Measurements from ENCODE around the gene FBXO33.
"Not testable (repeated sequence)": the region's sequence is repeated elsewhere in the genome, so short reads cannot be mapped to it uniquely, and the experiment has no call there.

The FBXO33 gene

DNA sequence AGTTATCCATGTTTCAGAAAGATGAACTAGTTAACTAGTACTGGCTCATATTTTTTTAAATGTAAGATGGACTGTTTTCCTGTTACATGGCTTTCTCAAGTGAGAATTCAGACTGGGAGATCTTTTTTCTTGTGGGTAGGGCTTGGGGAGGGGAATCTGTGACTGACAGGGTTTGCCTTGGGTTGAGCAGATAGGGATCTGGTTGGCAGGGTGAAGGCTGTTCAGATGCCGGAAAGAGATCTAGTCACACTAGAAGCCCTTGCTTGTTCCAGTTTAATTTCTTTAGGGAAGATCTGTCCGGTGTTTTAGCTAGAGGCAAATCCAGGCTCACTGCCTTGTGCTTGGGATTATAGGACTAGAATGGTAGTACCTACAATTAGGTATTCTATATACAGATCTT is 63.2 kb downstream of the FBXO33 start:
- no peak for DNase-seq (ENCODE audit: low read depth in 2 of 2)

DNA sequence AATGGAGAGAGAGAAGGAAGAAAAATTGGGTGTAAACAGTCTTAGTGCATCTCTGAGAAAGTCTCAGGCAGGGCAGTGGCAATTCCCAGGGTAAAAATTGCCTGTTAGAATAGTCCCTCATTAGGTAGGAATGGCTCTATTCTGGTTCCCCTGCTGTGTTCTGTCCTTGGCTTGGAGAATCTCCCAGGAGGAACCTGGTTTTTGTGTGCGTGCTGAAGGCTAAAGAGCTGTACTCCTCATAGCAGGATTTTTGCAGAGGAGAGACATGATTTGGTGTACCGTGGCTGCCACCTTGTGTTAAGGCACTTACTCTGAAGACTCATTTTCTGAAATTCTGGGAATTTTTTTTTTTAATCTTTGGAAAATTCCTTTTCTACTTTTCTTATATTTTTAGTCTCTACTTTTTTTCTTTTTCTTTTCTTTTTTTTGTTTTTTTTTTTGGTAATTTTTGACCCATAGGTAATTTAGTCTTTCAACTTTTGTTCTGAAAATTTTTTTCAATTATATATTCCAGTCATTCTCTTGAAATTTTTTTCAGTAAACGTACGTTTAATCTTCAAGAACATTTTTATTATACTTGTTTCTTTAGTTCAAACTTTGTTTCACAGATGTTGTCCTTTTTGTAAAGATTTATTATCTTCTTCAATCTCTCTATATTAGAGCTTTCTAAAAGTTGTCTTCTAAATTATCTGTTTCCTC is 63.8 kb downstream of the FBXO33 start:
- DNase-seq (ENCODE audit: low read depth in 2 of 2) = no peak

DNA sequence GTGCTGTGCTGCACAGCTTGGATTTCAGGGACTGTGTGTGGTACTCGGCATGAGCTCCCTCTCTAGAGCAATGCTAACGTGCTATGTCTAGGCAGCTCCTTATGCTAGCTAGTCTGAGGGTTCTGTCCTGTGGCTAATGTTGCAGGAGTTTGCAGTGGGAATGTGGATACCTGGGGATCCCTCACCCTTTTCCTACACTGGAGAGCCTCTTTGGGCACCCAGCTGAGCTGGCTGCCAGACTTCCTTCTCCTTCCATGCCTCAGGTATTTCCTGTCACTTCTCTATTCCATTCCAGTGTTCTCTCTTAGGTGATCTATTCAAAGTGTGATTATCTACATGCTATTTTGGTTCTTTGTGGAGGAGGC is 64.9 kb downstream of the FBXO33 start:
- no peak for DNase-seq (ENCODE audit: low read depth in 2 of 2)

DNA sequence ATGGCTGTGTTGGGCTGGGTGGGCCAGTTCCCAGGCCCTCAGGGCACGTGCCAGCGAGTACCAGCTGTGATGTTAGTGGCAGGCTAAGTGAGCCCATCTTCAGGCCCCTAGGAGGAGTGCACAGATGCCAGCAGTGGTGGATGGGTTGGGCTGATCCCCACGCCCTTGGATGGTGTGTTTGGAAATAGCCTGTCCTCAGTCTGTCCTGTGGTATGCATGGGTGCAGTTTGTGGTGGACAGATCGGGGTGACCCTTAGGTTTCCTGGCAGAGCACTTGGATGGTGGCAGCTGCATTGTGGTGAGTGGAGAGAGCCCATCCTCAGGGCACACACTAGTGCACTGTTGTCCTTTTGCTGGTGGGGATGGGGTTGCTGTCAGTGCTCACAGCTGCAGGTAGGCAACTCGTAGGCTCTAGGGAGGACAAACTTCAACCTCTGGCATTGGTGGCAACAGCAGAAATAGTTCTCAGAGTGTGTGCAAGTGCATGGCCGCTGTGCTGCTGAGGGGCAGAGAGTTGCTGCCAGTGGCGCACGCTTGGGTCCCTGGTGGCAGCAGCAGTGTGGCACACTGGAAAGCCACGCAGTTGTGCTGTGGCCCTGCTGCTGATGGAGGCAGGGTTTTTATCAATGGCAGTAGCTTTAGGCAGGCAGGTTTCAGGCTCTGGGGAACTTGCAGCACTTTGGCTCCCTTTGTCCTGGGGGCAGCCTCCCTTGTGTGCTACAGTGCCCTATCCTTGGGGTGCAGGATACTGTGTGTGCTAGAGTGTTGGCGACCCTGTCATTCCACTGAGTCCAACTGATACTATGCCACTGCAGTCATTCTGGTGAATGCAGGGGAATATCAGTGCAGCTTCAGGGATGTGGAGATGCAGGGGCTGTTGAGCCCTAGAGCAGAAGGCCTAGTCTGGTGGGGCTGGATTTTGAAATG is 65.5 kb downstream of the FBXO33 start:
- DNase-seq (ENCODE audit: low read depth in 2 of 2) = no peak

DNA sequence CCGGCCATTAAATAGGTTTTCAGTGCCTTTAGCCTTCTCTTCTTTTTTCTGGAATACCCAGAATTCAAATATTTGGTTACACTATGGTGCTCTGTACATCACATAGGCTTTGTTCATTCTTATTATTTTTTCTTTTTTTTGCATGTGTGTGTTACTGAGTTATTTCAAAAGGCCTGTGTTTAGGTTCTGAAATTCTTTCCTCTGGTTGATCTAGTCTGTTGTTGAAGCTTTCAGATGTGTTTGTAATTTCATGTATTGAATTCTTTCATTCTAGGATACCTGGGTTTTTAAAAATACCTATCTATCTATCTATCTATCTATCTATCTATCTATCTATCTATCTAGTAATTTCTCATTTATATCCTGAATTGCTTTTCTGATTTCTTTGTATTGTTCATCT is 66.9 kb downstream of the FBXO33 start:
- no peak for DNase-seq (ENCODE audit: low read depth in 2 of 2)

DNA sequence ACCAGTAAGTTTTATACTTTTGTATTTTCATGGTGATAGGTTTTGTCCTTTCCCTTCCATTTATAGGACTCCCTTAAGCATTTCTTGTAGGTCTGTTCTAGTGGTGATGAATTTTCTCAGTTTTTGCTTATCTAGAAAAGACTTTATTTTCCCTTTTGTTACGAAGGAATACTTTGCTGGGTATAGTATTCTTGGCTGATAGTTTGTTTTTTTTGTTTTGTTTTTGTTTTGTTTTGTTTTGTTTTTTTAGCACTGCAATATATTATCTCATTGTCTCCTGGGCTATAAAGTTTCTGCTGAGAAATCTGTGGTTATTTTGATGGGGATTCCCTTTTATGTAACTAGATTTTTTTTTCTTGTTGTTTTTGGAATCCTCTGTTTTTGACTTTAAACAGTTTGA is 67.7 kb downstream of the FBXO33 start:
- DNase-seq (ENCODE audit: low read depth in 2 of 2) = no peak

DNA sequence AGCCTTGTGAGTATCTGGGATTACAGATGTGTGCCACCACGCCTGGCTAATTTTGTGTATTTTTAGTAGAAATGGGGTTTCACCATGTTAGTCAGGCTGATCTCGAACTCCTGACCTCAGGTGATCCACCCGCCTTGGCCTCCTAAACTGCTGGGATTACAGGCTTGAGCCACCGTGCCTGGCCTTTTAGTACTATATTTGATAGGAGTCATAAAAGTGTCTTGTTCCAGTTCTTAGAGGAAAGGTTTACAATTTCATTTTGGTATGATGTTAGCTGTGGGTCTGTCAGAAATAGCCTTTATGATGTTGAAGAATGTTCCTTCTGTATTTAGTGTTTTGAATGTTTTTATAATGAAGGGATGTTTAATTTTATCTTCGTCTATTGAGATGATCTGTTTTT is 70.7 kb downstream of the FBXO33 start:
- not testable (repeated sequence) for DNase-seq (ENCODE audit: low read depth in 2 of 2)

DNA sequence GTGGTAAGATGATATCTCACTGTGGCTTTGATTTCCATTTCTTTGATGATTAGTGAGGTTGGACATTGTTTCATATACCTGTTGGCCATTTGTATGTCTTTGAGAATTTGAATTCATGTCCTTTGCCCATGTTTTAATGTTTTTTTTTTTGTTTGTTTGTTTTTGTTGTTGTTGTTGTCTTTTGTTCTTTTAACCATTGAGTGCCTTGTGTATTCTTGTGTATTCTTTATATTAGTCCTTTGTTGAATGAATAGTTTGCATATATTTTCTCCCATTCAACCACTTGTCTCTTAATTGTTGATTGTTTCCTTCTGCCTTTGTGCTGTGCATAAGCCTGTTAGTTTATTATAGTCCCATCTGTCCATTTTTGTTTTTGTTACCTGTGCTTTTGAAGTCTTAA is 71.9 kb downstream of the FBXO33 start:
- no peak for DNase-seq (ENCODE audit: low read depth in 2 of 2)

DNA sequence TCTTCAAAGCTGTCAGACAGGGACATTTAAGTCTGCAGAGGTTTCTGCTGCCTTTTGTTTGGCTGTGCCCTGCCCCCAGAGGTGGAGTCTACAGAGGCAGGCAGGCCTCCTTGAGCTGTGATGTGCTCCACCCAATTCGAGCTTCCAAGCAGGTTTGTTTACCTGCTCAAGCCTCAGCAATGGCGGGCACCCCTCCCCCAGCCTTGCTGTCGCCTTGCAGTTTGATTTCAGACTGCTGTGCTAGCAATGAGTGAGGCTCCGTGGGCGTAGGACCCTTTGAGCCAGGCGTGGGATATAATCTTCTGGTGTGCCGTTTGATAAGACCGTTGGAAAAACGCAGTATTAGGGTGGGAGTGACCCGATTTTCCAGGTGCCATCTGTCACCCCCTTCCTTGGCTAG is 73.2 kb downstream of the FBXO33 start:
- not testable (repeated sequence) for DNase-seq (ENCODE audit: low read depth in 2 of 2)

DNA sequence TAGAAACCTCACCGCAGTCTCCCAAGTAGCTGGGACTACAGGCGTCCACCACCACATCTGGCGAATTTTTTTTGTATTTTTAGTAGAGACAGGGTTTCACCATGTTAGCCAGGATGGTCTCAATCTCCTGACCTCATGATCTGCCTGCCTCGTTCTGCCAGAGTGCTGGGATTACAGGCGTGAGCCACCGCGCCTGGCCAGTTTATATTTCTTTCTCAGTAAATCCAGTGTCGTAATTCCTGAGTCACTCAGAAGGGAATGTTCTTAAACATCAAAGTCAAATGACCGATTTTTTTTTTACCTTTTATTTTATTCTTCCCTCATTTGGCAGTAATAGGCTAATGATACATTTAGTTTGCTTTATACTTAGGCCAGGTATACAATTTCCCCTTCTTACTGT is 80.5 kb downstream of the FBXO33 start:
- no peak for DNase-seq (ENCODE audit: low read depth in 2 of 2)

DNA sequence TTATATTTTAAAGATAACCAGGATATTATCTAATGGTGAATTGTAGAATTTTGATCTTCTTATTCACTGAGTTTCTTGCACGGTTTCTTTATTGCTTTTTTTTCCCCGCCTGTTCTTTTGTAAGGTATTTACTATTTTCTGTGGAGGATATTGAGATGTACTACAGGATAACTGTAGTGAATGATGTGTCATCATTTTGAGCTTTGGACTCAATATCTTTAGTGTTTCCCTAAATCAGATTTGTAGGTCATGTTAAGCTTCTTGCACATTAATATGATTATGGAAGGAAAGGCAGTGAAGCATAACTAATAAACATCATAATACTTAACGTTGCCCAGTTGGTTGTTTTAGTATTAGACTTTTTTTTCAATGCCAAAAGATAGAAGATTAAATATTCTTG is 81.4 kb downstream of the FBXO33 start:
- no peak for DNase-seq (ENCODE audit: low read depth in 2 of 2)

Measured in stimulated activated CD4-positive, alpha-beta T cell treated with anti-CD3 and anti-CD28 coated beads, Interleukin-1b, Interleukin-23, amount 100 ng/mL, for 1 hour (primary cell).